ENCODE measurements around the gene THSD4. TPM values are rescaled to one million over a fixed set of nuclear protein-coding genes. Genes with fewer than 3 reads are reported as not detected.
A peak's percentile ranks its signal among the peaks of the same experiment; 100 is the strongest.

The THSD4 gene
- total RNA-seq, 1 experiment from 2014 or later, result 29.0 TPM

- CTCF ChIA-PET, result no interaction called here
- intact Hi-C loops (cut with micrococcal nuclease), result no loop called here
- no peak for ATAC-seq
Observed at GRCh38 chr15:71328453-71328852, 213.2 kb downstream of the THSD4 start.

GRCh38 chr15:71329041-71329440, 213.8 kb downstream of the THSD4 start:
- no peak overlapping the region for H3K4me2 ChIP-seq (ENCODE audit: low read length)
- intact Hi-C loops (cut with micrococcal nuclease), result no loop called here
- H2AFZ ChIP-seq (ENCODE audit: low read length), result no peak overlapping the region
- no peak overlapping the region for H3K4me3 ChIP-seq (ENCODE audit: low read length)
- H3K9me3 ChIP-seq (ENCODE audit: low read length), result no peaks in the 10 kb centered on the region
- peaks cover 35% of the 10 kb centered on the region for H3K4me1 ChIP-seq (ENCODE audit: insufficient read depth, low read length)
- H3K79me2 ChIP-seq (ENCODE audit: low read length), result 0 out of 2 replicates have a peak, but pooled peaks cover 4% of the 10 kb centered on the region
- H3K36me3 ChIP-seq (ENCODE audit: low read depth, low read length), result peaks cover 8% of the 10 kb centered on the region; the same call in 1 of the 2 replicates
- H3F3A ChIP-seq (ENCODE audit: low read length, unreplicated experiment), result no peaks in the 10 kb centered on the region
- no peaks in the 10 kb centered on the region for H3K9me2 ChIP-seq (replicated peaks; ENCODE audit: low read length)
- ChIA-PET CTCF (no interaction called here), POLR2A (ENCODE audit: unreplicated experiment) (interaction anchor here (0.6 kb wide), 1 partner anchor 215 kb away, joined by 3 read pairs; no protein-coding TSS in a partner anchor)
- no peak for ATAC-seq
- no peak overlapping the region; the same call in 1 of the 2 replicates for H3K9ac ChIP-seq (ENCODE audit: low read length)
- no peak for TF ChIP-seq EZH2 (IDR thresholded peaks at IDR 0.05; ENCODE audit: low read length, unreplicated experiment)
- no peak for TF ChIP-seq CTCF (conservative IDR thresholded peaks at IDR 0.05; ENCODE audit: low read depth, low read length)
- no peak for TF ChIP-seq EZH2phosphoT487 (IDR thresholded peaks at IDR 0.05; ENCODE audit: borderline replicate concordance, low read length)
- H3K27ac ChIP-seq (ENCODE audit: low read length), result peak overlapping the region; percentile 75
- no peak for DNase-seq
- H4K20me1 ChIP-seq (ENCODE audit: low read length), result no peaks in the 10 kb centered on the region
- TSS peak; percentile 67 for BruUV-seq (replicated peaks)
- H3K27me3 ChIP-seq (ENCODE audit: low read length), result no peaks in the 10 kb centered on the region

More at GRCh38 chr15:71328453-71328852, 213.2 kb downstream of the THSD4 start:
- DNase-seq, result no peak
- TF ChIP-seq CTCF (conservative IDR thresholded peaks at IDR 0.05; ENCODE audit: low read depth, low read length), result no peak
- no peak for TF ChIP-seq EZH2phosphoT487 (IDR thresholded peaks at IDR 0.05; ENCODE audit: borderline replicate concordance, low read length)
- no peak for TF ChIP-seq EZH2 (IDR thresholded peaks at IDR 0.05; ENCODE audit: low read length, unreplicated experiment)
- POLR2A ChIA-PET (ENCODE audit: unreplicated experiment), result no interaction called here
- H3K4me3 ChIP-seq (ENCODE audit: low read length), result no peak overlapping the region
- no peaks in the 10 kb centered on the region for H3F3A ChIP-seq (ENCODE audit: low read length, unreplicated experiment)
- no peak overlapping the region for H2AFZ ChIP-seq (ENCODE audit: low read length)
- no peaks in the 10 kb centered on the region for H3K27me3 ChIP-seq (ENCODE audit: low read length)
- H3K79me2 ChIP-seq (ENCODE audit: low read length), result 0 out of 2 replicates have a peak, but pooled peaks cover 4% of the 10 kb centered on the region
- H3K27ac ChIP-seq (ENCODE audit: low read length), result no peak overlapping the region
- no peaks in the 10 kb centered on the region for H3K9me2 ChIP-seq (replicated peaks; ENCODE audit: low read length)
- peaks cover 29% of the 10 kb centered on the region for H3K4me1 ChIP-seq (ENCODE audit: insufficient read depth, low read length)
- no peak overlapping the region for H3K9ac ChIP-seq (ENCODE audit: low read length)
- no peaks in the 10 kb centered on the region for H3K9me3 ChIP-seq (ENCODE audit: low read length)
- no peak overlapping the region for H3K4me2 ChIP-seq (ENCODE audit: low read length)
- BruUV-seq (replicated peaks), result no TSS peak
- H3K36me3 ChIP-seq (ENCODE audit: low read depth, low read length), result peaks cover 5% of the 10 kb centered on the region; the same call in 1 of the 2 replicates
- no peaks in the 10 kb centered on the region for H4K20me1 ChIP-seq (ENCODE audit: low read length)

- H3K4me2 ChIP-seq (ENCODE audit: low read length), result peak overlapping the region; percentile 38
- no peaks in the 10 kb centered on the region for H3K9me2 ChIP-seq (replicated peaks; ENCODE audit: low read length)
- intact Hi-C loops (cut with micrococcal nuclease), result no loop called here
- H3F3A ChIP-seq (ENCODE audit: low read length, unreplicated experiment), result no peaks in the 10 kb centered on the region
- H3K4me3 ChIP-seq (ENCODE audit: low read length), result no peak overlapping the region
- peaks cover 15% of the 10 kb centered on the region for H3K36me3 ChIP-seq (ENCODE audit: low read depth, low read length)
- peak overlapping the region; percentile 75 for H3K27ac ChIP-seq (ENCODE audit: low read length)
- POLR2A ChIA-PET (ENCODE audit: unreplicated experiment), result interaction anchor here (0.6 kb wide), 1 partner anchor 216 kb away, joined by 3 read pairs; no protein-coding TSS in a partner anchor
- H3K79me2 ChIP-seq (ENCODE audit: low read length), result 0 out of 2 replicates have a peak, but pooled peaks cover 4% of the 10 kb centered on the region
- no TSS peak for BruUV-seq (replicated peaks)
- no peaks in the 10 kb centered on the region for H3K27me3 ChIP-seq (ENCODE audit: low read length)
- TF ChIP-seq CTCF (conservative IDR thresholded peaks at IDR 0.05; ENCODE audit: low read depth, low read length), result no peak
- no peak for TF ChIP-seq EZH2 (IDR thresholded peaks at IDR 0.05; ENCODE audit: low read length, unreplicated experiment)
- no peak for TF ChIP-seq EZH2phosphoT487 (IDR thresholded peaks at IDR 0.05; ENCODE audit: borderline replicate concordance, low read length)
- H4K20me1 ChIP-seq (ENCODE audit: low read length), result no peaks in the 10 kb centered on the region
- peak; percentile 80 for DNase-seq
- ATAC-seq, result peak; percentile 92
- H3K9ac ChIP-seq (ENCODE audit: low read length), result peak overlapping the region; percentile 44; the same call in 1 of the 2 replicates
- CTCF ChIA-PET, result no interaction called here
- no peaks in the 10 kb centered on the region for H3K9me3 ChIP-seq (ENCODE audit: low read length)
- H3K4me1 ChIP-seq (ENCODE audit: insufficient read depth, low read length), result peaks cover 35% of the 10 kb centered on the region
- H2AFZ ChIP-seq (ENCODE audit: low read length), result no peak overlapping the region
Observed at GRCh38 chr15:71329497-71330260, 214.4 kb downstream of the THSD4 start.
